ENCODE results near the gene MEGF11. TPM values are rescaled to one million over a fixed set of nuclear protein-coding genes. Genes with fewer than 3 reads are reported as not detected.

The MEGF11 gene
- total RNA-seq, 1 donor from 2014 or later: 0.25 TPM

DNA sequence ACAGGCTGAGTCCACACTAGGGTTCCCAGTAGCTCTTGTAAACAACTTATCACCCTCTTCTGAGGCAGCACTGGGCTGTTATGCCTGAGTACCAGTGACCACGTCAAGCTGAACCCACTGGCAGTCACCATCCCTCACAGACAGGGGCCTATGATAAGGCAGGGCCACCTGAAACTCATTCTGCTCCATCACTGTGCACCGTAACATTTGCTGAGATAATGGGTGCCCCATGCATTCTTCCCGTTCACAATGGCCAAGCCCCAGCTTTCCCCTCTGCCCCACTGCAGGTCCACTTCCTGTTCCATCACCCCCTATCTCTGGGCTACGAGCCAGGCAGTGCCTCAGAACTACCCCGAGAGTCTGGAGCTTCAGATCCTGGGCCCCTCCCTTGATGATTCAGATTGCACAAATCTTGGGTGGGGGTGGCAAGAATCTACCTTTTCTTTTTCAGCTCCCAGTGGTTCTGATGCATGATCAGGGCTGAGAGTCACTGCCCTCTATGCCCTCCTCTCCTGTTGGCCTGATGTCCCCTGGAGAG lies 226.2 kb downstream of the MEGF11 start:
- no peaks in the 10 kb centered on the region for H3K27me3 ChIP-seq
- no peaks in the 10 kb centered on the region for H3K36me3 ChIP-seq
- no peak overlapping the region for H3K4me3 ChIP-seq
- DNase-seq (ENCODE audit: extremely low spot score in 2 of 2): no peak
- TF ChIP-seq POLR2AphosphoS5 (IDR thresholded peaks at IDR 0.05; ENCODE audit: insufficient read depth in 1 of 2, low read depth in 1 of 2) (no peak), POLR2A (IDR thresholded peaks at IDR 0.05) (no peak)
- TF ChIP-seq, protein P1, sequence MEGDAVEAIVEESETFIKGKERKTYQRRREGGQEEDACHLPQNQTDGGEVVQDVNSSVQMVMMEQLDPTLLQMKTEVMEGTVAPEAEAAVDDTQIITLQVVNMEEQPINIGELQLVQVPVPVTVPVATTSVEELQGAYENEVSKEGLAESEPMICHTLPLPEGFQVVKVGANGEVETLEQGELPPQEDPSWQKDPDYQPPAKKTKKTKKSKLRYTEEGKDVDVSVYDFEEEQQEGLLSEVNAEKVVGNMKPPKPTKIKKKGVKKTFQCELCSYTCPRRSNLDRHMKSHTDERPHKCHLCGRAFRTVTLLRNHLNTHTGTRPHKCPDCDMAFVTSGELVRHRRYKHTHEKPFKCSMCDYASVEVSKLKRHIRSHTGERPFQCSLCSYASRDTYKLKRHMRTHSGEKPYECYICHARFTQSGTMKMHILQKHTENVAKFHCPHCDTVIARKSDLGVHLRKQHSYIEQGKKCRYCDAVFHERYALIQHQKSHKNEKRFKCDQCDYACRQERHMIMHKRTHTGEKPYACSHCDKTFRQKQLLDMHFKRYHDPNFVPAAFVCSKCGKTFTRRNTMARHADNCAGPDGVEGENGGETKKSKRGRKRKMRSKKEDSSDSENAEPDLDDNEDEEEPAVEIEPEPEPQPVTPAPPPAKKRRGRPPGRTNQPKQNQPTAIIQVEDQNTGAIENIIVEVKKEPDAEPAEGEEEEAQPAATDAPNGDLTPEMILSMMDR (IDR thresholded peaks at IDR 0.05): no peak
- no peaks in the 10 kb centered on the region for H3K9me3 ChIP-seq
- intact Hi-C loops (cut with DNase I): no loop called here
- H3K4me1 ChIP-seq: no peaks in the 10 kb centered on the region
- no peak overlapping the region for H3K27ac ChIP-seq

- Histone ChIP-seq H3K27me3 (no peaks in the 10 kb centered on the region), H3K4me3 (no peak overlapping the region), H3K27ac (no peak overlapping the region), H3K4me1 (no peaks in the 10 kb centered on the region), H3K9me3 (no peaks in the 10 kb centered on the region), H3K36me3 (no peaks in the 10 kb centered on the region)
- TF ChIP-seq POLR2A (IDR thresholded peaks at IDR 0.05) (no peak), POLR2AphosphoS5 (IDR thresholded peaks at IDR 0.05; ENCODE audit: insufficient read depth in 1 of 2, low read depth in 1 of 2) (no peak)
- TF ChIP-seq, protein P1 (IDR thresholded peaks at IDR 0.05): no peak
- intact Hi-C loops (cut with DNase I): no loop called here
- DNase-seq (ENCODE audit: extremely low spot score in 2 of 2): no peak
These were observed 227.6 kb downstream of the MEGF11 start for GRCh38 chr15:66025972-66026371.

DNA sequence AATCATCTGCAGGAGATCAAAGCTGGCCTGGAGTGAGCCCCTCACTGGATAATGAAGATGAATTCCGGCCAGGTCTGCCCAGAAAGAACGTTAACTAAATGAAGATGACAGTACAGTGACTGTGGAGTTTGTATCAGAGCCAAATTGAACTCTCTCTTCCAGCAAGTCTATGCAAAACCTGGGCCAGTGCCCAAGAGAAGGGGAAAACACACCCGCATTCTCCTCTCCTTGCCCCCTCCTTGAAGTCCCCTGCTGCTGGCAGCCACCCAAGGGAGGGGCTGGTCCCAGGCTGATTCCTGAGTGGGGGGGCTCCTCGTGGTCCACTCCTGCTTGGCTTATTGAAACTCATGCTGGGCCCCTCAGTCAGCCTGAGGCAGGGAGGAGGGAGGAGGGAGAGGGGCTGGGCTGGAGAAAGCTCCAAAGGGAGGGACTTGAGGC lies 228.5 kb downstream of the MEGF11 start:
- no peak for DNase-seq (ENCODE audit: extremely low spot score in 2 of 2)
- Histone ChIP-seq H3K36me3 (no peaks in the 10 kb centered on the region), H3K27ac (no peak overlapping the region), H3K27me3 (no peaks in the 10 kb centered on the region), H3K9me3 (no peaks in the 10 kb centered on the region), H3K4me3 (no peak overlapping the region), H3K4me1 (no peaks in the 10 kb centered on the region)
- TF ChIP-seq, protein P1 (IDR thresholded peaks at IDR 0.05): no peak
- no peak for TF ChIP-seq POLR2A (IDR thresholded peaks at IDR 0.05)
- no peak for TF ChIP-seq POLR2AphosphoS5 (IDR thresholded peaks at IDR 0.05; ENCODE audit: insufficient read depth in 1 of 2, low read depth in 1 of 2)
- intact Hi-C loops (cut with DNase I): no loop called here

GRCh38 chr15:66024116-66024515 lies 229.4 kb downstream of the MEGF11 start:
- Histone ChIP-seq H3K9me3 (no peaks in the 10 kb centered on the region), H3K36me3 (no peaks in the 10 kb centered on the region), H3K4me3 (no peak overlapping the region), H3K27ac (no peak overlapping the region), H3K4me1 (no peaks in the 10 kb centered on the region), H3K27me3 (no peaks in the 10 kb centered on the region)
- DNase-seq (ENCODE audit: extremely low spot score in 2 of 2): no peak
- intact Hi-C loops (cut with DNase I): no loop called here
- TF ChIP-seq POLR2A (IDR thresholded peaks at IDR 0.05) (no peak), POLR2AphosphoS5 (IDR thresholded peaks at IDR 0.05; ENCODE audit: insufficient read depth in 1 of 2, low read depth in 1 of 2) (no peak)
- TF ChIP-seq, protein P1 (IDR thresholded peaks at IDR 0.05): no peak

DNA sequence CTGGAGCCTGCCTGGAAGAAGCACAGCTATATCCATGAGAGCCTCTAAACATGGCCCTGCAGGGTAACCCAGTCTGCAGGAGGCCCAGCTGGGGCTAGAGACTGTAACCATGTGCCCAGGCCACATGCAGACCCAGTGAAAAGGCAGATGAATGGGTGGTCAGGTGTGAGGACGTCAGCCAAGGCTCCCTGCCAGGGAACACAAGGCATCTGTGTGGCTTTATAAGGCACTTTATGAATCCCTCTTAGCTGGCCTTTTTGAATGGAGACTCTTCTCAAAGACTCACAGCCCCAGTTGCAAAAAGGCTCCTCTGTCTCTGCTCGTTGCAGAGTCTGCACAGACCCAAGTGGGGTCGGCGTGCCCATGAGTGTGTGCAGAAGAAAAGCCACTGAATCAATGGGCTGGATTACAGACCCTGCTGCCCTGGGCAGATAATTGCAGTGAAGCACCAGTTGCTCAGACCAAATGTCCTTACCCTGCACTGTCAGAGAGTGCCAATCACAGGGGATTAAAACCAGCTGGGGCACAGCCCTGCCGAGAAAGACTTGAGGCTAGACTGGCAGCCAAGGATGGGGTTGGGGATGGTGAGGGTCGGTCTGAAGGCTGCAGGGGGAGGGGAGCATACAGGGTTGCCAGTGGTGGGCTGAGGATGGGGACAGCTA lies 230.1 kb downstream of the MEGF11 start:
- Histone ChIP-seq H3K27ac (no peak overlapping the region), H3K27me3 (no peaks in the 10 kb centered on the region), H3K36me3 (no peaks in the 10 kb centered on the region), H3K4me1 (no peaks in the 10 kb centered on the region), H3K4me3 (no peak overlapping the region), H3K9me3 (no peaks in the 10 kb centered on the region)
- TF ChIP-seq, protein P1 (IDR thresholded peaks at IDR 0.05): no peak
- intact Hi-C loops (cut with DNase I): no loop called here
- no peak for DNase-seq (ENCODE audit: extremely low spot score in 2 of 2)
